GM12878 (cell line): Measurements from ENCODE around the gene CHST8. TPM values are rescaled to one million over a fixed set of nuclear protein-coding genes. Genes with fewer than 3 reads are reported as not detected.

Experiments used
- ATAC-seq: fragments of 200-7000 bp; cut with Tn5 transposase; 3 replicates; pipeline ENCODE4 v1.9.1; 2020; ENCODE audit warnings: mild to moderate bottlenecking, moderate library complexity
- BruUV-seq: library from RNA; stranded (reverse); fragments of 400-500 nt; replicated peaks from 2 replicates; lab custom pipeline; 2021; lab: Mats Ljungman, UMichigan
- CTCF ChIA-PET: fragments of 300-600 bp; sonication (Branson Sonifier 250); formaldehyde crosslinking; extraction: SDS; loops from one replicate; lab custom pipeline; 2021; ENCODE audit warnings: inconsistent platforms; lab: Yijun Ruan, JAX
- POLR2A ChIA-PET: fragments of 350-600 bp; formaldehyde crosslinking; extraction: SDS; loops from one replicate; lab custom pipeline; 2021; ENCODE audit warnings: inconsistent platforms; lab: Charles Lee
- RAD21 ChIA-PET: fragments of 300-600 bp; sonication (Branson Sonifier 250); formaldehyde crosslinking; loops from one replicate; lab custom pipeline; 2023; ENCODE audit warnings: antibody characterized with exemption; ENCODE audit not compliant: unreplicated experiment; lab: Charles Lee
- SMC1A ChIA-PET: fragments of 300-600 bp; sonication (Branson Sonifier 250); formaldehyde crosslinking; loops from one replicate; lab custom pipeline; 2023; ENCODE audit not compliant: unreplicated experiment, uncharacterized antibody; lab: Charles Lee
- DNase-seq: peaks from one replicate; pipeline ENCODE4 v3.0.0-alpha.2; 2011; ENCODE audit warnings: low read depth, low spot score
- FAIRE-seq: peaks from 3 replicates; lab custom pipeline; 2011; peaks lifted over from hg19 to GRCh38; lab: Jason Lieb, UNC
- H2AFZ ChIP-seq: 2 replicates; pipeline ENCODE4 v1.6.0; 2011; ENCODE audit warnings: low read depth, low read length, control low read depth; ENCODE audit not compliant: control insufficient read depth
- H3K27ac ChIP-seq: 2 replicates; pipeline ENCODE4 v1.5.1; 2011; ENCODE audit warnings: control low read depth; ENCODE audit not compliant: control insufficient read depth, insufficient read depth
- H3K27me3 ChIP-seq, 2 experiments: replicated peaks in 1 of 2; 2 replicates each; pipeline versions ENCODE4 v1.6.0 to v1.6.1; 2011; ENCODE audit warnings: low read length in 1 of 2; ENCODE audit not compliant: control insufficient read depth in 2 of 2, insufficient read depth in 2 of 2
- H3K36me3 ChIP-seq, 2 experiments: 2 replicates each; pipeline ENCODE4 v1.5.1; 2011; ENCODE audit warnings: low read length in 1 of 2; ENCODE audit not compliant: control insufficient read depth in 2 of 2, insufficient read depth in 2 of 2
- H3K4me1 ChIP-seq: 2 replicates; pipeline ENCODE4 v1.6.1; 2011; ENCODE audit warnings: mild to moderate bottlenecking, low read length, moderate library complexity, mixed read lengths; ENCODE audit not compliant: control insufficient read depth, insufficient read depth
- H3K4me2 ChIP-seq: 2 replicates; pipeline ENCODE4 v1.6.0; 2011; ENCODE audit warnings: control low read depth; ENCODE audit not compliant: control insufficient read depth, insufficient read depth
- H3K4me3 ChIP-seq: fragments of 200-600 bp; sonication (generic); 2 replicates; pipeline ENCODE4 v1.5.1; 2016
- H3K79me2 ChIP-seq: 2 replicates; pipeline ENCODE4 v1.6.0; 2011; ENCODE audit warnings: low read length; ENCODE audit not compliant: control insufficient read depth, insufficient read depth
- H3K9ac ChIP-seq: 2 replicates; pipeline ENCODE4 v1.8.0; 2011; ENCODE audit warnings: low read length, control low read depth, mixed read lengths; ENCODE audit not compliant: control insufficient read depth, insufficient read depth
- H3K9me3 ChIP-seq: replicated peaks from 3 replicates; pipeline ENCODE4 v1.5.1; 2011; ENCODE audit warnings: mild to moderate bottlenecking, low read length; ENCODE audit not compliant: control insufficient read depth, insufficient read depth
- H4K20me1 ChIP-seq: 2 replicates; pipeline ENCODE4 v1.6.0; 2011; ENCODE audit not compliant: control insufficient read depth, insufficient read depth
- CBFB ChIP-seq: IDR thresholded peaks from 2 replicates; pipeline ENCODE4 v1.6.1; 2016; ENCODE audit warnings: antibody characterized with exemption, low read depth
- CHD4 ChIP-seq: fragments of 200-600 bp; sonication (generic); IDR thresholded peaks from 2 replicates; pipeline ENCODE4 v1.6.1; 2016; ENCODE audit warnings: mild to moderate bottlenecking
- E4F1 ChIP-seq: fragments of 450-650 bp; IDR thresholded peaks from 2 replicates; pipeline ENCODE4 v1.6.1; 2018; ENCODE audit warnings: borderline replicate concordance, mild to moderate bottlenecking; ENCODE audit not compliant: partially characterized antibody
- MAX ChIP-seq: IDR thresholded peaks from 2 replicates; pipeline ENCODE4 v1.6.1; 2012; ENCODE audit warnings: low read depth, low read length, improper control_type of control experiment
- RAD21 ChIP-seq: IDR thresholded peaks from 2 replicates; pipeline ENCODE4 v1.6.1; 2011; ENCODE audit warnings: mild to moderate bottlenecking, low read depth, low read length, moderate library complexity; ENCODE audit not compliant: insufficient read depth
- RB1 ChIP-seq: fragments of 450-650 bp; formaldehyde crosslinking; IDR thresholded peaks from 2 replicates; pipeline ENCODE4 v1.6.1; 2017; ENCODE audit warnings: mild to moderate bottlenecking, borderline replicate concordance
- YY1 ChIP-seq: IDR thresholded peaks from 2 replicates; pipeline ENCODE4 v1.6.1; 2011; ENCODE audit warnings: low read depth, mild to moderate bottlenecking, low read length
- WGBS: methylation state at CpG from one replicate; pipeline ENCODE4 v1.1.6; 2016; ENCODE audit warnings: low lambda C conversion rate; ENCODE audit not compliant: insufficient replicate concordance, insufficient coverage; ENCODE audit errors: missing lambda C conversion rate; 5-methylcytosine and 5-hydroxymethylcytosine counted together
- in situ Hi-C: fragments of 300-500 bp; cut with MboI; formaldehyde crosslinking; loops from 9 replicates; pipeline ENCODE4 v1.14.3; 2018; ENCODE audit warnings: mixed read lengths
- intact Hi-C: fragments of 100-400 bp; cut with micrococcal nuclease; formaldehyde crosslinking; loops from one replicate; pipeline ENCODE4 v1.14.2; 2022; ENCODE audit not compliant: unreplicated experiment
- polyA plus RNA-seq, 11 experiments: library from polyadenylated mRNA; depleted of rRNA in 4 of 11; unstranded in 6 of 11; stranded (reverse) in 5 of 11; fragments of >200 nt; fragmentation: Nextera tagmentation in 4 of 11; fragmentation: Illumina TruSeq in 1 of 11; extraction: Ambion mirVana in 4 of 11; extraction: Trizol in 1 of 11; gene quantifications; 1 replicate in 1 of 11; 2 replicates in 10 of 11; pipeline versions ENCODE4 v1.2.1 to v1.2.3, GENCODE V29; 2011 to 2016; ENCODE audit warnings: inconsistent platforms in 2 of 11, missing spikeins in 2 of 11, low read depth in 1 of 11
- total RNA-seq, 4 experiments: library from RNA; depleted of rRNA in 3 of 4; stranded (reverse); fragments of >200 nt in 3 of 4; fragmentation: Illumina TruSeq in 1 of 4; extraction: Trizol in 1 of 4; gene quantifications; 2 replicates each; pipeline versions ENCODE4 v1.2.1 to v1.2.3, GENCODE V29; 2013 to 2021

Gene CHST8
- total and polyA plus RNA-seq, 10 of the 15 experiments (the other 5 are each of a cell fraction or from before 2014, with no cell fraction given) = 0.06 TPM; not detected in 9

DNA sequence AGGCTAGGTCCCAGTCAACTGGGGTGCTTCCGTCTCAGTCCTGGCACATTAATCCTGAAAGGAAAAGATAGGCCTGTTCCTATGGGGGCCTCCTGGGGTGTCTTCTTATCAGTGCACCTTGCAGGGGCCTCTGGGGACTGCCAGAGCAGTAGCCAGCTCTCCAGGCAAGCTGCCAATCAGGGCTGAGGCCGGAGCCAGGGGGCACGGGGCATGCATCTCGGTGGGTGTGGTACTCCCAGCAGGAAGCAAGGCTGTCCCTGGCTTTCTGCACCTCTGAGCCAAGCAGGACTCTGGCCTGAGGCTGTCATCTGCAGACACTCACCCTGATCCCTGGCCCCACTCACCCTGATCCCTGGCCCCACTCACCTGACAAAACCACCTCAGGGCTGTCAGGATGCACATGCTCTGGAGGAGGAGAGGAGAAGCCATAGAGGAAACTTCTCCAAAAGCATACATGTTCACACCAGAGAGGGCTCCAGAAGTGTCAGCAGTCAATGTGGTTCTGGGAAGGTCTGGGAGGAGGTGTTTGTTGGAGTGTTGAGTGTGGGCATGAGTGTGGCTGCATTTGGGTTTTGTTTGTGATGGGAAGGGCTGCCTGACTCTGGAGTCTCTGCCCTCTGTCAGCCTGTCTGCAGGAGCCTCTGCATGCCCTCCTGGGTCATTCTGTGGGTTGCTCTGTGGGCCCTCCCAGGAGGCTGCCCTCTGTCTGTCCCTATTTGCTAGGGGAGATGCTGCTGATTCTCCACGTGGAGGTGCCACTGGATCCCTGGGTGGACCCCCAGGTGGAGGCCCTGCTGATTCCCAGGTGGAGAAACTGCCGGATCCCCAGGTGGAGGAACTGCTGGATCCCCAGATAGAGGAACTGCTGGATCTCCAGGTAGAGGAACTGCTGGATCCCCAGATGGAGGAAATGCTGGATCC, 152.2 kb downstream of the CHST8 start:
- in situ Hi-C loops = loop anchor here (5.0 to 25.0 kb wide), 2 partner anchors 352 to 537 kb away; partner anchors contain the start of gene SLC7A10
- FAIRE-seq = no peak
- POLR2A ChIA-PET = no interaction called here

More for the DNA sequence above, 152.2 kb downstream of the CHST8 start:
- Histone ChIP-seq H3K36me3 (no peaks in the 10 kb centered on the region), H3K9ac (no peak overlapping the region), H2AFZ (no peak overlapping the region), H3K9me3 (no peaks in the 10 kb centered on the region), H4K20me1 (0 out of 2 replicates have a peak, but pooled peaks cover 3% of the 10 kb centered on the region), H3K27me3 (peaks cover 0 to 3% of the 10 kb centered on the region in 2 experiments; a peak in 2 of 4 replicates), H3K79me2 (no peaks in the 10 kb centered on the region), H3K4me3 (no peak overlapping the region), H3K4me1 (no peaks in the 10 kb centered on the region), H3K27ac (no peak overlapping the region), H3K4me2 (no peak overlapping the region)
- ATAC-seq (no peak), DNase-seq (no peak)
- ChIA-PET RAD21 (no interaction called here), CTCF (interaction anchor here (1.1 kb wide), 1 partner anchor 343 kb away, joined by 4 read pairs; no protein-coding TSS in a partner anchor), SMC1A (no interaction called here)
- TF ChIP-seq RAD21 = no peak
- TF ChIP-seq CHD4 = no peak
- TF ChIP-seq MAX = no peak
- no peak for TF ChIP-seq RB1
- TF ChIP-seq CBFB = no peak
- TF ChIP-seq E4F1 = no peak
- TF ChIP-seq YY1 = no peak
- intact Hi-C loops = loop anchor here (5.0 kb wide), 1 partner anchor 537 kb away; no protein-coding TSS in a partner anchor
- 16% methylated on average over 6 of the region's 6 CpGs for WGBS
- BruUV-seq = no TSS peak
